ENCODE measurements around the gene NAMPT.
"Not testable (repeated sequence)": the region's sequence is repeated elsewhere in the genome, so short reads cannot be mapped to it uniquely, and the experiment has no call there.

Gene NAMPT

GRCh38 chr7:106284714-106285050 lies at the start of gene NAMPT:
Gene NAMPT (minus strand): TSS chr7:106284983. CDS start chr7:106284884, 99 bp downstream.
- DNase-seq (ENCODE audit: low read depth in 2 of 2) = no peak

DNA sequence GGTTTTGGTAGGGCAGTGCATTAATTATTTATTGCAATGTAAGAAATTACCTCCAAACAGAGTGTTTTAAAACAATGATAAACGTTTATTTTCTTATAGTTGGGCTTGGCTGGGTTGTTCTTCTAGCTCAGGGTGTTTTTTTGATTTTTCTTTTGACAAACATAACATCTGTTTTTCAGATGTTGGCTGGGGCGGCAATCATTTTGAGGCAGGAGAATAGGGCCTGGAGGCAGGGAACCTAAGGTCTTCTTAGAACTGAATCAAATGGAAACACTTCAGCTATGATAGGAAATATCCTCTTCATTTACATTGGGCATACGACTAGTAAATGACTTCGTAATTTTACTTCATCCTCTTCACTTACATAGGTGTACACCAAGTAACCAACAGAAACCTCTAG lies 47.4 kb upstream of the NAMPT start:
- no peak for DNase-seq (ENCODE audit: low read depth in 2 of 2)

DNA sequence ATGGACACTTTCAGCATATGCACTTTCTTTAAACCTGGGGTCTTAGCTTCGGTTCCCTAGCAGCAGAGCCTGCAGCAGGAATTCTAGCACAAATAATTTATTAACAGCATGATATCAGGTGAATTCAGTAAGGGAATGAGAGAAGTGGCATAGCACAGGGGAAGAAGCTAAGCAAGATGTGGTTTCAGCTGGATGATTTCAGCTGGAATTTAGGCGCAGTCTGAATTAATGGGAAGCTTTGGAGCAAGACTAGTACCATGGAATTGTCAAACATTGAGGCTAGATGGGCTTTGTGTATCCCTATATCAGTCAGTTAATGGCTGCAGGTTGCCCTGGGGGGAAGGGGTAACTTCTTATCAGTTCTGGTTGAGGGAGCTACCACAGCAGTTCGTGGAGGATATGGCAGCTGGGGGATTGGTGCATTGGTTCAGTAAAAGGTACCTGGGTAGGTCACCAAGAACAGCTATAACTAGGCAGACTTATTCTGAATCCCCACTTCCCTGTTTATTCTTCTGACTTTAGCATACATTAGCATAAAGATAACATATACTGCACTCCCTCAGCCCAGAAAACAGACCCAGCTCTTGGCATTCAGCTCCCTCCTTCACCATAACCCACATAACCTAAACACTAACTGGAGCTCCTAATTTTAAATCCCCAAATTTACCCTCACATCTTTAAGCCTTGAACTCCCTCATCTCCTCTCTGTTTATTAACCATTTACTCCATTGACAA lies 46.8 kb upstream of the NAMPT start:
- no peak for DNase-seq (ENCODE audit: low read depth in 2 of 2)

DNA sequence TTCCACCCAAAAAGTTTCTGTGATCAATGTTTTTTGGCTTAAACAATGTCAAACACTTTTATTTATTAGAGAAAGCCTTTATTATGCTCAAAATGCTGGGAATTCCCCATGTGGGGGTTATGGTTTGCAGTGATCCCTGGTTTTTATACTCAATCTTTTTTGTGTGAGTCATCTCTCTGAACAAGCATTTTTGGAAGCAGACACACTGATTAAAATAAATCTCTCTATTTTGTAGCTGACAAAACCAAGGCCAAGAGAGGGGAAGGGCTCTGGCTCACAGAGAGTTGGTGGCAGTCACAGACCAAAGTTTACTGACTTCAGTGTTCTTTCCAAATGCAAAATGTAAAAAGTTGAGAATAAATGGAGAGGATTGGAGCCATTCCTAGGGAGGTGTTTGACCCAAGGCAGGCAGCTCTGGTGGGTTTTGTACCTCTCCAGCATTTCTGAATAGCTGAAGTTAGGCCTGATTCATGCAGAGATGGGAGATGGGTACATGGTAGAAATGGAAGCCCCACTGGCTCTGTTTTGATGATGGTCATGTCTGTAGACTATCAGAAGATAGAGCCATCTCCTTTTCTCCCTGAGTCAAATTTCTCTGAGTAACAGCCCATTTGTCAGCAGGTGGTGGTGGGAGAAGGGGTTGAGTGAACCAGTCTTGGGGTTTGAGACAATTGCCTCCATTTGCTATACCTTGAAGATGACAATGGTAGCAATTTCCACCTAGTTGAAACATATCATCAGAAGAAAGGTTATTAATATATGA lies 45.4 kb upstream of the NAMPT start:
- DNase-seq (ENCODE audit: low read depth in 2 of 2) = no peak

DNA sequence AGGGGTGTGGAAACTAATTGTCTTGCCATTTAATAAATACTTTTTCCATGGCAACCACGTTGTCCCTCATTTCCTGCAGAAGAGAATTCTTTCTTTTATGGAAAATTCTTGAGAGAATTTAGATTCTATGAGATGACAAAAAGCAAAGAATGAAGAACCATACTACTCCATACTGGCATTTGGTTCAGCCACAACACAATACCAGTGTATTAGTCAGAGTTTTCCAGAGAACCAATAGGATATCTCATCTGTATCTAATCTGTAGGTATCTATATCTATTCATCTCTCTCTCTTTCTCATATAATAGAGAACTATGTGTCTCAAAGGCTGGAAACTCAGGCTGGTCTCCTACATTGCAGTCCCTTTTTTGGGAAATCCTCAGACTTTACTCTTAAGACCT lies 44.6 kb upstream of the NAMPT start:
- no peak for DNase-seq (ENCODE audit: low read depth in 2 of 2)

GRCh38 chr7:106327538-106328481 lies 43.0 kb upstream of the NAMPT start:
- no peak for DNase-seq (ENCODE audit: low read depth in 2 of 2)

DNA sequence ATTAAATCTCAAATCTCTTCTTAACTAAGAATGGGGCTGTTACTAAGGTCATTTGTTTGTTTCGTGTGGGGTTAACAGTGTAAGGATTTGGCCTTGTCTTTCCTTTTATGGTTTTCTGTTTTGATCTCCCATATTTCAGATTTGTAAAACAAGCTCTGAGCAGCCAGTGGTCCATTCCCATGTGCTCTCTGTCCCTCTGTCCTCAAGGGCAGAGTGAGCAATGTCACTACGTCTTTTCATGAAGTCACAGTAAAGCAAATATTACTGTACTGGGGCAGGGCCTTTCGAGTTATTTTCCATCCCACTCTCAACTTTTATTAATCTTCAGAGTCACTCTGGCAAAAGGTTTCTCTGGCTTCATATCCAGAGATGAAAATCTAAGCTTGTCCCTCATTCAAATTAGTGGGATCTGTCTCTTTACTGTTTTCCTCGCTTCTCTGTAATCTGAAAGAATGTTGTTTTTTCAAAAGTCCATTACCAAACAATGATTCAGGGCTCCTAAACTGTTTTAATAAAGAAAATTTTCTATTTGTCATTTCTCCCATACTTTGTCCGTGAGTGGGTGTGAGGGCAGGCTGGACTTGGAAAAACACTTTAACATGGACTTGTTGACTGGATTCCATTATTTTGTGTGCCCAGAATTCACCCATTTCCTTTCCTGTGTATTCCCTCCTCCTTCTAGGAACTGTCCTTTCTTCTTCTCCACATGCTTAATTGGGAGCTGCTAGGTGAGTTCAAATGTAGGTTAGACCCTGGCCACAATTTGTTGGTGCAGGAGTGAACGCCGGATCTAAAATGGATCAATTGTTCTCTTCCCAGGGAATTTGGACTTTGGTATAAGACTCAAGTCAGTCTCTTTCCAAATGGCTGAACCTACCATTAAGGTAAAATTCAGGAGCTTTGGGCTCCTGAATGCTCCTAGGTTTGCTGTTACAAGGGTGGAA lies 42.1 kb upstream of the NAMPT start:
- no peak for DNase-seq (ENCODE audit: low read depth in 2 of 2)

DNA sequence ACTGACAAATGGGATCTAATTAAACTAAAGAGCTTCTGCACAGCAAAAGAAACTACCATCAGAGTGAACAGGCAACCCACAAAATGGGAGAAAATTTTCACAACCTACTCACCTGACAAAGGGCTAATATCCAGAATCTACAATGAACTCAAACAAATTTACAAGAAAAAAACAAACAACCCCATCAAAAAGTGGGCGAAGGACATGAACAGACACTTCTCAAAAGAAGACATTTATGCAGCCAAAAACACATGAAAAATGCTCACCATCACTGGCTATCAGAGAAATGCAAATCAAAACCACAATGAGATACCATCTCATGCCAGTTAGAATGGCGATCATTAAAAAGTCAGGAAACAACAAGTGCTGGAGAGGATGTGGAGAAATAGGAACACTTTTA lies 39.7 kb upstream of the NAMPT start:
- DNase-seq (ENCODE audit: low read depth in 2 of 2) = not testable (repeated sequence)

DNA sequence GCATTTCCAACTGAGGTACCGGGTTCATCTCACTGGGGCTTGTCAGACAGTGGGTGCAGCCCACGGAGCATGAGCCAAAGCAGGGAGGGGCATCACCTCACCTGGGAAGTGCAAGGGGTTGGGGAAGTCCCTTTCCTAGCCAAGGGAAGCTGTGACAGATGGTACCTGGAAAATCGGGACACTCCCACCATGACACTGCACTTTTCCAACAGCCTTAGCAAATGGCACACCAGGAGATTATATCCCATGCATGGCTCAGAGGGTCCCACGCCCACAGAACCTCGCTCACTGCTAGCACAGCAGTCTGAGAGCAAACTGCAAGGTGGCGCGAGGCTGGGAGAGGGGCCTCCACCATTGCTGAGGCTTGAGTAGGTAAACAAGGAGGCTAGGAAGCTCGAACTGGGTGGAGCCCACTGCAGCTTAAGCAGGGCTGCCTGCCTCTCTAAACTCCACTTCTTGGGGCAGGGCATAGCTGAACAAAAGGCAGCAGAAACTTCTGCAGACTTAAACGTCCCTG lies 35.5 kb upstream of the NAMPT start:
- not testable (repeated sequence) for DNase-seq (ENCODE audit: low read depth in 2 of 2)

DNA sequence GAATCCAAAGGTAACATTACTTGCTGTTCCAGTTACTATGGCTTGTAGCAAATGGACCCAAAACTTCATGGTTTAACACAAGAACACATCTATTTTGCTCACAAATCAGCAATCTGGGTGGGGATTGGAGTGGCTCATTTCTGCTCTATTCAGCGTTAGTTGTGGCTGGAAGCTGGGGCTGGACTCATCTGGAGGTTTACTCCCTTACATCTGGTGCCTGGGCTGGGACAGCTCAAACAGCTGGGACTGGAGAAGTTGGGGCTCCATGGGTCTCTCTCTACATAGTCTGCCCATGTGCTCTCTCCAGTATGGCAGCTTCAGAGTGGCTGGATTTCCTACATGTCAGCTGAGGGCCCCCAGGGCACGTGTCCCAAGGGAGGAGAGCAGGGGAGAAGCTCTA lies 33.7 kb upstream of the NAMPT start:
- no peak for DNase-seq (ENCODE audit: low read depth in 2 of 2)

- DNase-seq (ENCODE audit: low read depth in 2 of 2) = no peak
Measured at GRCh38 chr7:106317971-106318370, 33.2 kb upstream of the NAMPT start.

GRCh38 chr7:106316947-106317346 lies 32.2 kb upstream of the NAMPT start:
- DNase-seq (ENCODE audit: low read depth in 2 of 2) = no peak

DNA sequence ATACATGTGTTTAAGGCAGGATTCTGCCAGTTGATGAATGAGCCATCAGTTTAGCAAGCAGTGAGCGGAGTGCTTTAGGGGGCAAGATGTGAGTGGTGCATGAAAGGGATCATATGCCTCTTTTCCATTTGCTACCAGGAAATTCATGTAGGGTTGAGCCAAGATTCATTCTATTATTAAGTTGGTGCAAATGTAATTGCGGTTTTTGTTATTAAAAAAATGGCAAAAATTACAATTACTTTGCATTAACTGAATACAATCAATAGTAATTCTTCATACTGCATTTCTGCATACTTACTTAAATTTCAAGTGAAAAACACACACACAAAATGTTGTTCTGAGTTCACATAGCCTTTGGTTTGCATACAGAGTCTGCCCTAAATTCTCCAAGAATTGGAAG lies 30.1 kb upstream of the NAMPT start:
- DNase-seq (ENCODE audit: low read depth in 2 of 2) = no peak

DNA sequence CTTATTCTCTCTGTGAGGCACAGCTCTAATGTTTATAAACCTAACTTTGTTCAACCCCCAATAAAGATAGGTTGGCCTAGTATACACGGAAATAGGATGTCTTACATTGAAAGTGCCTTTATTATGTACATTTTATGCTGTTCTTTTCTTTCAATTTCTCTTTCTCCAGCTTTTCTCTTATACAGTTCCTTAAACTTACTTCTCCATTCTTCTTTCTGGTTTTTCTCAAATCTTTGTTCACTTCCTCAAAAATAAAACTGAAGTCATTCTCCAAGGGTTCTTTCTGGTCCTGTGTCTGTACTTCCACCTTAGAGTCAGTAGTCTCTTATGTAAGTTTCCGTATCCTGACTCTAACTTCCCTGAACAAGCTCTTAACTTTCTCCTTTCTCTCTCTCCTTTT lies 29.2 kb upstream of the NAMPT start:
- DNase-seq (ENCODE audit: low read depth in 2 of 2) = no peak

GRCh38 chr7:106313456-106313901 lies 28.7 kb upstream of the NAMPT start:
- no peak for DNase-seq (ENCODE audit: low read depth in 2 of 2)

GRCh38 chr7:106312906-106313305 lies 28.1 kb upstream of the NAMPT start:
- no peak for DNase-seq (ENCODE audit: low read depth in 2 of 2)

DNA sequence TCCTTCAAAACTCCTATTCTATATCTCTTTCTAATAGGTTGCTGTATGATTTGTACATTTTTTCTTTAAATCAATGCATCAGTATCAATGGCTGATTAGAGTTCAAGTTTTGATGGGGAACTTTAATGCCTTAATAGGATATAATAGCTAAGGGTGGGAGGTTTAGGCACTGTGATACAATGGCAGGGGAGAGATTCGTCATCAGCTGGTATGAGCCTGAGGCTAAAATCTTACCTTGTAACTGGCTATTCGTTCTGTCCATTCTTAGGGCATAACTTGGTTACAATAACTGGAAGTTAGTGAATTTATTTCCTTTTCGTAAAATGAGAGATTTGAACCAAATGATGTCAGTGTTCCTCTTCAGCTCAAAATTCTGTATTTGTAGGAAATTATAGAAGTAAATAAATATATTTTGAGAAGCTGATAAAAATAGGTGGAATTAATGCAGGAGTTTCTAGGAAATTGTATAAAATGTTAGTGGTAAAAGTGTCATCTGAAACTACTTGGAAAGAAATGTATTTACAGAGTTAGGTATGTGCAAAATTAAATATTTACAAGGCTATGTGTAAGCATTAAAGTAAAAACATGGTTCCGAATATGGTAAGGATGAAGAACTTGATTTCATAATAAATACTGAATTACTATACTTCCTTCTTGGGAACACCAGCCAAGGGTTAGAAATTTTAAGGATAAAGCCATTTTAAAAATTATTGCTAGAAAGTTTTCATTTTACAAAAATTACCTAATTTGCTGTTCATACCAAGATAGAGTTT lies 27.5 kb upstream of the NAMPT start:
- DNase-seq (ENCODE audit: low read depth in 2 of 2) = no peak

GRCh38 chr7:106309362-106309761 lies 24.6 kb upstream of the NAMPT start:
- DNase-seq (ENCODE audit: low read depth in 2 of 2) = no peak

- DNase-seq (ENCODE audit: low read depth in 2 of 2) = no peak
Measured at GRCh38 chr7:106306256-106306655, 21.5 kb upstream of the NAMPT start.

DNA sequence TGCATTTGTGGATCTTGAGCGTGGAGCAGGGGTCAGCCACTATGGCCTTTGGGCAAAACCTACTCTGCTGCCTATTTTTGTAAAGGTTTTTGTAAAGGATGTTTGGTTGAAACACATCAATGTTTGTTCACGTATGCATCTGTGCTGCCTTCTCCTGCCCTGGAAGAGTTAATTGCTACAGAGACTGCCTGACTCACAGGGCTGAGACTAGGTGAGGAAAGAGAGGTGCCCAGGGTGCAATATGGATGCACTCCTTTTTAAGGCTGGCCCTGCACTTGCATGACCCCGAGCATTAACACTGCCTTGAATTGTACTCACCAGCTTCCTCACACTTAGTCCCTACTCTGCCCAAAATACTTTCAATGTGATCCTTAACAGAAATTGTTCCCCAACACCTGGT lies 20.9 kb upstream of the NAMPT start:
- no peak for DNase-seq (ENCODE audit: low read depth in 2 of 2)
